K562 treated with DMSO at 1 percent for 48 hours (cell line): Measurements from ENCODE around the gene ACRBP. TPM values are rescaled to one million over a fixed set of nuclear protein-coding genes. Genes with fewer than 3 reads are reported as not detected.

Experiments
- total RNA-seq: library from RNA; unstranded; fragments of 300-600 nt; gene quantifications from 2 replicates; pipeline ENCODE4 v1.2.3, GENCODE V29; 2022; ENCODE audit warnings: low replicate concordance; ENCODE audit errors: extremely low read depth

ACRBP gene
- total RNA-seq = not detected in 2 replicates

GRCh38 chr12:6647083-6647604, at the start of gene ACRBP:
Gene ACRBP, minus strand, starts transcription at chr12:6647432. Its CDS starts 66 bp downstream, at chr12:6647366.

DNA sequence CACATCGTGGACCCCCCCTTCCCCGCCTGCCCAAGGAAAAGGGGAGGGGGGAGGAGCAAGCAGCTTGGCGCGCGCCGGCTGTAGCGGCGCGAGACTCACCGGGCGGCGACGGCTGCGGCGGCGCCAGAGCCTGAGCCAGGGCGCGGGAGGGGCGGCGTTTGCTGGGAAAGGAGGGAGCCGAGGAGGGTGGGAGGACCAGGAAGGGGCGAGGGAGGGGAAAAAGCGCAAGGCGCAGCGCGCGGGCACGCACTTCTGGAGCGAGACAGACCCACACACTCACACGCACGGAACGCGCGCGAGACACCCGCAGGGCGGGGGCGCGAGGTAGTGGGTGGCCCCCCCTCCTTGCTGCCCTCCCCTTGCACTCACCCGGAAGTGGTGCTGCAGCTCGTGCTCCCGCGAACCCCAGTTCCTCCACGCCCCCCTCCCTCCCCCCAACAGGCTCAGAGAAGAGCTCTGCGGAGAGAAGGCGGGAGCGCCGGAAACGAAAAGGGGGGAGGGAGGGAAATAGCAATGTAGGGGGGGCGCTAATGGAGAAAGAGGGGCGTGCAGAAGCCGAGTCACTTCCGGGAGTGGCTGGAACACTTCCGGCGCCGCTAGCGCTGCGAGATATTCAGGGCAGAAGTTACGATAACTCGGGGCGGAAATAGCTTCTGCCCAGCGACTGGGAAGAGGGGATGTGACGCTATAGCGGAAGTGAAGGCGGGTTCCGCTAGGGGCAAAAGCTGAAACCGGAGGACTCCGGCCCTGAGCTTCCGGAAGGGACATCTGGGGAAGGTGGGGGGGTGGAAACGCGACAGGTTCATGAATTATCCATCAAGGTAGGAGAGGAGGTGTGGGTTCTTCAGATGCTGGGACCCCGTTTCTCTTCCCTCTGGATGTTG, 42.0 kb upstream of the ACRBP start, which contains the start of gene ZNF384:
Gene ZNF384 (minus strand): TSS at position 377 of the 884 bp plus-strand sequence. CDS start 9,855 bp downstream, outside the sequence.

DNA sequence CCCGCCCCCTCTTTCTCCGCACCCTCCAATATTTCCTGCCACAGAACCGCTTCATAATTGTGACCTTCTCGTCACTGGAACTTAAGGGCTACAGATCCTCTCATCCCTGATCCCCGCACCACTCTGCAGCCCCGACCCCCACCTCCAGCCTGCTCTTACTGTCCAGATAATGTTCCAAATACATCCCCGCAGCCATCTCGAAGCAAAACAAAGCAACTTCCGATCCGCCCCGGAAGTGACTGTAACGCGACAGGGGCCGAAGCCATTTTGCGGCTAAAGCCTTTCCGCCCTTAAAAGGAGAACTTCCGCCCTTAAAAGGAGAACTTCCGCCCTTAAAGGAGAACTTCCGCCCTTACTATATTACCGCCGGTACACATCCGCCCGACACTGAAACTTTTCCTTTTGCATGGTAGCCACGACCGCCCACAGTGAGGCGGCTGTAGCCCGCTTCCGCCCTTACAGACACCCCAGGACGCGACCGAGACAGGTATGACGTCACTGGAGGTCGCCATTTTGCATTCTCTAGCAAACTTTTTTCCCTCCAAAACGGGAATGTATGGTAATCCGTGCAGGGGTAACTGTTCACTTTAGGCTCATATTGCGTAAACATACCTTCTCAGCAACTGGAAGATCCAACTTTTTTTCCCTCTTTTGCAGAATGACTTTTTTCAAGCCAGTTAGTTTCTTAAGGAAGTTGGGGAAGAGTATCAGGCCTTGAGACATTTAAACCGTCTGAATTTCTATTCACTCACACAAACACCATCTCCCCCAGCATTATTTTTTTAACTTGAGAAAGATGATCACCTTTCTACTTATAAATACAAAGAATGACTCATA, 15.9 kb upstream of the ACRBP start, which contains the start of gene ING4:
Gene ING4 (minus strand): TSS at position 214 of the 837 bp plus-strand sequence. CDS start 18 bp downstream, at position 196.

DNA sequence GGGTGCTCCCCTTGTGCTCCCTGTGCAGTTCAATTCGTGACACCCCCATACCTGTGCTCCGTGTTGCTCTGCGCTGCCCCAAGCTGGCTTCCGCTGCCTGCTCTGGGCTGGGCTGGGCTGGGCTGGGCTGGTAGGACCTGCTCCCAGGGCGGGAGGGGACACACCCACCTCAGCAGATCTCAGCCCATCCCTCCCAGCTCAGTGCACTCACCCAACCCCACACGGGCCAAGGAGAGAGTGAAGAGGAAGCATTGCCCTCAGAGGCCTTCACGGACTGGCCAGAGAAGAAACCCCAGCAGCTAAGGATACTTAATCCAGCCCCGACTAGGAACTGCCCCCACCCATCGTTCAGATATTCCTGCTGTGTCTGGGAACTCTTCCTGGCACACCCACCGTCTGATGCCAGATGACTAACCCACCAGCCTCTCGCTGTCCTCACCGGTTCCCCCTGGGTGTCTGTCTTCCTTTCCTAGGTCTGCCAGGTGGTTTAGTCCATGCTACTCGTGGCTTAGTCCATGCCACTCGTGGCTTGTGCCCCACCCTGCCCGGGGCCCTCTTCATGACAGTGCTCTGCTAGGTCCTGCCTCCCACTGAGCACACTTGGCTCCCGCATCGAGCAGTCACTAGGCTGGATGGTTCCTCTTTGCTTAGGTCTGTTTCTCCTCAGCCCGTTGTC, 11.2 kb downstream of the ACRBP start, which contains the start of gene LPAR5:
Gene LPAR5 (minus strand): TSS at position 104 of the 676 bp plus-strand sequence. CDS start 14,711 bp downstream, outside the sequence.

Other genes starting within 250 kb of the ACRBP start
- not detected in 2 replicates for gene CD27, start 202.5 kb downstream of the ACRBP start, total RNA-seq
- gene TAPBPL, start 195.4 kb downstream of the ACRBP start, total RNA-seq = not detected in 2 replicates
- gene VAMP1, start 176.8 kb downstream of the ACRBP start, total RNA-seq = not detected in 2 replicates
- not detected in 2 replicates for gene MRPL51, start 154.2 kb downstream of the ACRBP start, total RNA-seq
- not detected in 2 replicates for gene NCAPD2, start 153.3 kb downstream of the ACRBP start, total RNA-seq
- gene GAPDH, start 112.9 kb downstream of the ACRBP start, total RNA-seq = 996 and 1,689 TPM in 2 replicates
- not detected in 2 replicates for gene IFFO1, start 91.4 kb downstream of the ACRBP start, total RNA-seq
- gene NOP2, start 79.1 kb downstream of the ACRBP start, total RNA-seq = not detected in 2 replicates
- gene CHD4, start 40.1 kb downstream of the ACRBP start, total RNA-seq = 161 and 363 TPM in 2 replicates
- gene LPAR5, start 11.5 kb downstream of the ACRBP start, total RNA-seq = not detected in 2 replicates
- not detected in 2 replicates for gene ING4, start 15.7 kb upstream of the ACRBP start, total RNA-seq
- not detected in 2 replicates for gene ZNF384, start 41.9 kb upstream of the ACRBP start, total RNA-seq
- not detected in 2 replicates for gene PIANP, start 53.4 kb upstream of the ACRBP start, total RNA-seq
- gene COPS7A, start 76.6 kb upstream of the ACRBP start, total RNA-seq = not detected in 2 replicates
- not detected in 2 replicates for gene MLF2, start 105.7 kb upstream of the ACRBP start, total RNA-seq
- 561 TPM in 1 of 2 replicates, not detected in the other for gene PTMS, start 118.9 kb upstream of the ACRBP start, total RNA-seq
- gene LAG3, start 125.1 kb upstream of the ACRBP start, total RNA-seq = not detected in 2 replicates
- not detected in 2 replicates for gene CD4, start 142.1 kb upstream of the ACRBP start, total RNA-seq
- not detected in 2 replicates for gene GPR162, start 174.4 kb upstream of the ACRBP start, total RNA-seq
- not detected in 2 replicates for gene P3H3, start 181.0 kb upstream of the ACRBP start, total RNA-seq
- not detected in 2 replicates for gene GNB3, start 193.5 kb upstream of the ACRBP start, total RNA-seq
- gene CDCA3, start 203.9 kb upstream of the ACRBP start, total RNA-seq = not detected in 2 replicates
- 152 TPM in 1 of 2 replicates, not detected in the other for gene USP5, start 204.7 kb upstream of the ACRBP start, total RNA-seq
- gene TPI1, start 220.1 kb upstream of the ACRBP start, total RNA-seq = 376 TPM in 1 of 2 replicates, not detected in the other
- not detected in 2 replicates for gene SPSB2, start 225.9 kb upstream of the ACRBP start, total RNA-seq